Mesothelial cell of epicardium (in vitro differentiated cells): ENCODE results near the gene CYP2E1. TPM values are rescaled to one million over a fixed set of nuclear protein-coding genes. Genes with fewer than 3 reads are reported as not detected.
"Not testable (repeated sequence)": the region's sequence is repeated elsewhere in the genome, so short reads cannot be mapped to it uniquely, and the experiment has no call there.

Source experiments
- DNase-seq, 2 experiments: peaks; one replicate each; pipeline ENCODE4 v3.0.0; 2021; ENCODE audit warnings: low spot score in 2 of 2; ENCODE audit not compliant: unreplicated experiment in 2 of 2
- H3K27ac Mint-ChIP-seq: 2 replicates; pipeline ENCODE4 v1.8.0; 2021; ENCODE audit warnings: mixed read lengths
- H3K27me3 Mint-ChIP-seq: 2 replicates; pipeline ENCODE4 v1.8.0; 2021; ENCODE audit warnings: low read depth, mixed read lengths
- H3K36me3 Mint-ChIP-seq: 2 replicates; pipeline ENCODE4 v1.8.0; 2021; ENCODE audit warnings: mixed read lengths
- H3K4me1 Mint-ChIP-seq: 2 replicates; pipeline ENCODE4 v1.8.0; 2021; ENCODE audit warnings: mixed read lengths
- H3K4me3 Mint-ChIP-seq: 2 replicates; pipeline ENCODE4 v1.8.0; 2021; ENCODE audit warnings: mild to moderate bottlenecking, moderate library complexity, mixed read lengths
- H3K9me3 Mint-ChIP-seq: 2 replicates; pipeline ENCODE4 v1.8.0; 2021; ENCODE audit warnings: mixed read lengths
- CTCF ChIP-seq: fragments of 200-600 bp; sonication (generic); IDR thresholded peaks from one replicate; pipeline ENCODE4 v1.5.0; 2021; ENCODE audit warnings: antibody characterized with exemption; ENCODE audit not compliant: unreplicated experiment
- total RNA-seq: library from RNA; stranded (reverse); gene quantifications from 3 replicates; pipeline ENCODE4 v1.2.1, GENCODE V29; 2021

The CYP2E1 gene
- total RNA-seq, 1 donor from 2014 or later = 2.8 TPM

- H3K36me3 Mint-ChIP-seq = peaks cover 1% of the 10 kb centered on the region
- H3K27me3 Mint-ChIP-seq = no peaks in the 10 kb centered on the region
- H3K27ac Mint-ChIP-seq = no peak overlapping the region
- no peaks in the 10 kb centered on the region for H3K4me1 Mint-ChIP-seq
- H3K4me3 Mint-ChIP-seq = no peak overlapping the region
- no peak for DNase-seq
- TF ChIP-seq CTCF = no peak
- H3K9me3 Mint-ChIP-seq = peaks cover 79% of the 10 kb centered on the region
Observed at GRCh38 chr10:133488354-133488753, 38.8 kb upstream of the CYP2E1 start.

GRCh38 chr10:133489816-133490588 lies 37.2 kb upstream of the CYP2E1 start:
- TF ChIP-seq CTCF = no peak
- no peak for DNase-seq
- Mint-ChIP-seq H3K27ac (no peak overlapping the region), H3K9me3 (peaks cover 77% of the 10 kb centered on the region), H3K4me1 (no peaks in the 10 kb centered on the region), H3K4me3 (no peak overlapping the region), H3K27me3 (no peaks in the 10 kb centered on the region), H3K36me3 (no peaks in the 10 kb centered on the region)

GRCh38 chr10:133493562-133493961 lies 33.6 kb upstream of the CYP2E1 start:
- H3K9me3 Mint-ChIP-seq = peaks cover 68% of the 10 kb centered on the region
- H3K36me3 Mint-ChIP-seq, H3K27me3 Mint-ChIP-seq, H3K27ac Mint-ChIP-seq, H3K4me1 Mint-ChIP-seq, H3K4me3 Mint-ChIP-seq, DNase-seq: not testable (repeated sequence)

GRCh38 chr10:133497363-133497762 lies 29.8 kb upstream of the CYP2E1 start:
- not testable (repeated sequence) for H3K27ac Mint-ChIP-seq, H3K4me3 Mint-ChIP-seq, DNase-seq, H3K36me3 Mint-ChIP-seq, H3K27me3 Mint-ChIP-seq, H3K4me1 Mint-ChIP-seq
- H3K9me3 Mint-ChIP-seq = peaks cover 65% of the 10 kb centered on the region

- DNase-seq, H3K4me3 Mint-ChIP-seq, H3K36me3 Mint-ChIP-seq, H3K27ac Mint-ChIP-seq, H3K4me1 Mint-ChIP-seq, H3K27me3 Mint-ChIP-seq: not testable (repeated sequence)
- peaks cover 57% of the 10 kb centered on the region for H3K9me3 Mint-ChIP-seq
Observed at GRCh38 chr10:133499176-133499575, 28.0 kb upstream of the CYP2E1 start.

- H3K27ac Mint-ChIP-seq, H3K4me1 Mint-ChIP-seq, H3K27me3 Mint-ChIP-seq, H3K36me3 Mint-ChIP-seq, DNase-seq, H3K4me3 Mint-ChIP-seq: not testable (repeated sequence)
- H3K9me3 Mint-ChIP-seq = peaks cover 44% of the 10 kb centered on the region
Observed at GRCh38 chr10:133500897-133501296, 26.3 kb upstream of the CYP2E1 start.

GRCh38 chr10:133509700-133510099 lies 17.5 kb upstream of the CYP2E1 start:
- Mint-ChIP-seq H3K36me3 (no peaks in the 10 kb centered on the region), H3K27me3 (no peaks in the 10 kb centered on the region), H3K4me1 (no peaks in the 10 kb centered on the region), H3K4me3 (no peak overlapping the region), H3K27ac (no peak overlapping the region), H3K9me3 (peaks cover 69% of the 10 kb centered on the region)
- DNase-seq = no peak
- TF ChIP-seq CTCF = no peak

GRCh38 chr10:133511408-133511807 lies 15.8 kb upstream of the CYP2E1 start:
- Mint-ChIP-seq H3K4me1 (no peaks in the 10 kb centered on the region), H3K36me3 (no peaks in the 10 kb centered on the region), H3K9me3 (peaks cover 71% of the 10 kb centered on the region), H3K27ac (no peak overlapping the region), H3K27me3 (no peaks in the 10 kb centered on the region), H3K4me3 (no peak overlapping the region)
- DNase-seq = no peak
- no peak for TF ChIP-seq CTCF
